ELF-1 (cell line): ENCODE results near the gene NOA1.
A peak's percentile ranks its signal among the peaks of the same experiment; 100 is the strongest.

Source experiments
- DNase-seq: peaks from one replicate; pipeline ENCODE4 v3.0.0-alpha.2; 2016; ENCODE audit warnings: low read depth, low spot score

The NOA1 gene

GRCh38 chr4:56977321-56978012, at the start of gene NOA1:
Gene NOA1 (minus strand): TSS chr4:56977606. CDS start chr4:56977585, 21 bp downstream.
- DNase-seq = peak; percentile 100

- no peak for DNase-seq
Measured at GRCh38 chr4:57023104-57023503, 45.7 kb upstream of the NOA1 start.

- no peak for DNase-seq
Measured at GRCh38 chr4:57020467-57021101, 43.2 kb upstream of the NOA1 start.

- DNase-seq = no peak
Measured at GRCh38 chr4:57018980-57019379, 41.6 kb upstream of the NOA1 start.

GRCh38 chr4:57013543-57014120, 36.2 kb upstream of the NOA1 start:
- no peak for DNase-seq

- no peak for DNase-seq
Measured at GRCh38 chr4:56999751-57000150, 22.3 kb upstream of the NOA1 start.

GRCh38 chr4:56995525-56995924, 18.1 kb upstream of the NOA1 start:
- DNase-seq = no peak

GRCh38 chr4:56990109-56990905, 12.9 kb upstream of the NOA1 start:
- no peak for DNase-seq

GRCh38 chr4:56986952-56987351, 9.5 kb upstream of the NOA1 start:
- DNase-seq = no peak

- DNase-seq = no peak
Measured at GRCh38 chr4:56986192-56986591, 8.8 kb upstream of the NOA1 start.

- no peak for DNase-seq
Measured at GRCh38 chr4:56981795-56982201, 4.4 kb upstream of the NOA1 start.

- peak; percentile 38 for DNase-seq
Measured at GRCh38 chr4:56979421-56980072, 2.1 kb upstream of the NOA1 start.

- peak; percentile 96 for DNase-seq
Measured at GRCh38 chr4:56978750-56979303, 1.4 kb upstream of the NOA1 start, which contains the start of gene POLR2B. Gene POLR2B (plus strand): TSS chr4:56978896. CDS start chr4:56978986, 90 bp downstream.

- DNase-seq = peak; percentile 79
Measured at GRCh38 chr4:56976837-56977320, 527 bp downstream of the NOA1 start.

GRCh38 chr4:56976283-56976836, 1.0 kb downstream of the NOA1 start:
- no peak for DNase-seq

GRCh38 chr4:56973336-56973735, 4.1 kb downstream of the NOA1 start:
- no peak for DNase-seq

GRCh38 chr4:56972809-56973208, 4.6 kb downstream of the NOA1 start:
- no peak for DNase-seq

- no peak for DNase-seq
Measured at GRCh38 chr4:56972389-56972788, 5.0 kb downstream of the NOA1 start.

GRCh38 chr4:56971383-56971782, 6.0 kb downstream of the NOA1 start:
- DNase-seq = no peak

- no peak for DNase-seq
Measured at GRCh38 chr4:56961107-56961500, 16.3 kb downstream of the NOA1 start.

GRCh38 chr4:56959100-56959499, 18.3 kb downstream of the NOA1 start:
- DNase-seq = no peak
